Natural killer cell treated with Interleukin-12 subunit alpha and Interleukin-12 subunit beta and Interleukin-15 and Interleukin-18, amount 100 ng/mL, for 72 hours (primary cell): ENCODE data around the gene MAP2K3. TPM values are rescaled to one million over a fixed set of nuclear protein-coding genes. Genes with fewer than 3 reads are reported as not detected.

ENCODE experiments used
- ATAC-seq, 2 donors: fragments of 150-1000 bp; cut with Tn5 transposase in 1 of 2; sonication (Bioruptor Pico), chemical (Tn5 transposase) in 1 of 2; 2 replicates each; pipeline ENCODE4 v1.10.0; 2021
- DNase-seq: peaks from one replicate; pipeline ENCODE4 v3.0.0; 2022; ENCODE audit warnings: low spot score
- H3K27ac Mint-ChIP-seq, 2 donors: 1 replicate in 1 of 2; 2 replicates in 1 of 2; pipeline ENCODE4 v1.8.0; 2022; ENCODE audit warnings: mixed read lengths in 2 of 2, mild to moderate bottlenecking in 1 of 2, moderate library complexity in 1 of 2
- H3K27me3 Mint-ChIP-seq, 2 donors: 1 replicate in 1 of 2; 2 replicates in 1 of 2; pipeline ENCODE4 v1.8.0; 2022; ENCODE audit warnings: mixed read lengths in 2 of 2
- H3K36me3 Mint-ChIP-seq: one replicate; pipeline ENCODE4 v1.8.0; 2022; ENCODE audit warnings: mixed read lengths
- H3K4me1 Mint-ChIP-seq, 2 donors: 1 replicate in 1 of 2; 2 replicates in 1 of 2; pipeline ENCODE4 v1.8.0; 2022; ENCODE audit warnings: low read depth in 2 of 2, mixed read lengths in 2 of 2, mild to moderate bottlenecking in 1 of 2
- H3K4me3 Mint-ChIP-seq: one replicate; pipeline ENCODE4 v1.8.0; 2022; ENCODE audit warnings: mixed read lengths
- H3K9me3 Mint-ChIP-seq: 2 replicates; pipeline ENCODE4 v1.8.0; 2022; ENCODE audit warnings: mixed read lengths
- total RNA-seq, 2 donors: library from RNA; stranded (reverse); gene quantifications; one replicate each; pipeline ENCODE4 v1.2.3, GENCODE V29; 2022

MAP2K3 gene
- total RNA-seq, 2 donors from 2014 or later = 92.9 to 98.3 TPM

- Mint-ChIP-seq H3K4me1 (peaks cover 10 to 15% of the 10 kb centered on the region in 2 donors), H3K27me3 (no peaks in the 10 kb centered on the region), H3K36me3 (no peaks in the 10 kb centered on the region), H3K27ac (no peak overlapping the region), H3K4me3 (no peak overlapping the region), H3K9me3 (no peaks in the 10 kb centered on the region)
- DNase-seq (no peak), ATAC-seq (no peak)
These were observed 35.3 kb upstream of the MAP2K3 start for GRCh38 chr17:21249086-21249795.

GRCh38 chr17:21249920-21250703 is 34.4 kb upstream of the MAP2K3 start:
- Mint-ChIP-seq H3K9me3 (no peaks in the 10 kb centered on the region), H3K4me1 (peaks cover 10 to 15% of the 10 kb centered on the region in 2 donors), H3K27ac (no peak overlapping the region), H3K36me3 (no peaks in the 10 kb centered on the region), H3K4me3 (no peak overlapping the region), H3K27me3 (no peaks in the 10 kb centered on the region)
- ATAC-seq (no peak), DNase-seq (no peak)

- DNase-seq (no peak), ATAC-seq (no peak)
- Mint-ChIP-seq H3K27ac (no peak overlapping the region), H3K4me3 (no peak overlapping the region), H3K9me3 (no peaks in the 10 kb centered on the region), H3K27me3 (no peaks in the 10 kb centered on the region), H3K36me3 (no peaks in the 10 kb centered on the region), H3K4me1 (peaks cover 10 to 15% of the 10 kb centered on the region in 2 donors)
These were observed 33.7 kb upstream of the MAP2K3 start for GRCh38 chr17:21250854-21251253.

GRCh38 chr17:21251337-21252010 is 33.0 kb upstream of the MAP2K3 start:
- Mint-ChIP-seq H3K4me3 (peak overlapping the region; percentile 81), H3K4me1 (peaks cover 10 to 15% of the 10 kb centered on the region in 2 donors), H3K27me3 (no peaks in the 10 kb centered on the region), H3K9me3 (no peaks in the 10 kb centered on the region), H3K27ac (no peak overlapping the region), H3K36me3 (no peaks in the 10 kb centered on the region)
- no peak for ATAC-seq
- DNase-seq = no peak

- Mint-ChIP-seq H3K4me3 (peak overlapping the region; percentile 81), H3K9me3 (no peaks in the 10 kb centered on the region), H3K27ac (peak overlapping the region in 1 of 2 donors; percentile 60), H3K27me3 (no peaks in the 10 kb centered on the region), H3K36me3 (no peaks in the 10 kb centered on the region), H3K4me1 (peaks cover 10 to 15% of the 10 kb centered on the region in 2 donors)
- DNase-seq (no peak), ATAC-seq (no peak)
These were observed 32.2 kb upstream of the MAP2K3 start for GRCh38 chr17:21252289-21252795.

GRCh38 chr17:21252796-21253645 is 31.5 kb upstream of the MAP2K3 start, which contains the start of gene NATD1:
NATD1 (minus strand) TSS chr17:21253410; CDS start chr17:21253264, 146 bp downstream.
- ATAC-seq (peak; percentile 88 to 89), DNase-seq (peak; percentile 85)
- Mint-ChIP-seq H3K36me3 (no peaks in the 10 kb centered on the region), H3K4me3 (peak within 1 kb of the TSS; percentile 87), H3K9me3 (no peaks in the 10 kb centered on the region), H3K27me3 (no peaks in the 10 kb centered on the region), H3K27ac (peak within 1 kb of the TSS in 1 of 2 donors; percentile 80), H3K4me1 (peaks cover 10 to 15% of the 10 kb centered on the region in 2 donors)

- Mint-ChIP-seq H3K27ac (peak overlapping the region in 1 of 2 donors; percentile 80), H3K9me3 (no peaks in the 10 kb centered on the region), H3K4me3 (peak overlapping the region; percentile 87), H3K27me3 (no peaks in the 10 kb centered on the region), H3K4me1 (peaks cover 10 to 15% of the 10 kb centered on the region in 2 donors), H3K36me3 (no peaks in the 10 kb centered on the region)
- ATAC-seq = peak in 1 of 2 donors; percentile 3
- no peak for DNase-seq
These were observed 30.7 kb upstream of the MAP2K3 start for GRCh38 chr17:21253646-21254441.

- DNase-seq (no peak), ATAC-seq (no peak)
- Mint-ChIP-seq H3K9me3 (no peaks in the 10 kb centered on the region), H3K27ac (no peak overlapping the region), H3K27me3 (no peaks in the 10 kb centered on the region), H3K36me3 (no peaks in the 10 kb centered on the region), H3K4me3 (no peak overlapping the region), H3K4me1 (peaks cover 6% of the 10 kb centered on the region in 2 donors)
These were observed 25.9 kb upstream of the MAP2K3 start for GRCh38 chr17:21258593-21258992.

GRCh38 chr17:21262259-21262993 is 22.1 kb upstream of the MAP2K3 start:
- ATAC-seq (no peak), DNase-seq (no peak)
- Mint-ChIP-seq H3K4me1 (peaks cover 7 to 16% of the 10 kb centered on the region in 2 donors), H3K27me3 (no peaks in the 10 kb centered on the region), H3K4me3 (no peak overlapping the region), H3K36me3 (no peaks in the 10 kb centered on the region), H3K27ac (no peak overlapping the region), H3K9me3 (no peaks in the 10 kb centered on the region)

GRCh38 chr17:21263376-21263775 is 21.1 kb upstream of the MAP2K3 start:
- Mint-ChIP-seq H3K27me3 (no peaks in the 10 kb centered on the region), H3K4me1 (peaks cover 8 to 25% of the 10 kb centered on the region in 2 donors), H3K27ac (no peak overlapping the region), H3K9me3 (no peaks in the 10 kb centered on the region), H3K36me3 (no peaks in the 10 kb centered on the region), H3K4me3 (no peak overlapping the region)
- ATAC-seq (peak; percentile 65 to 72), DNase-seq (no peak)

- Mint-ChIP-seq H3K36me3 (no peaks in the 10 kb centered on the region), H3K27ac (peak overlapping the region; percentile 77 to 88), H3K4me3 (peak overlapping the region; percentile 15), H3K4me1 (peaks cover 11 to 28% of the 10 kb centered on the region in 2 donors), H3K9me3 (no peaks in the 10 kb centered on the region), H3K27me3 (no peaks in the 10 kb centered on the region)
- DNase-seq (no peak), ATAC-seq (no peak)
These were observed 15.8 kb upstream of the MAP2K3 start for GRCh38 chr17:21268596-21269188.
